B cell (primary cell): ENCODE results near the gene CEP128. TPM values are rescaled to one million over a fixed set of nuclear protein-coding genes. Genes with fewer than 3 reads are reported as not detected.

ENCODE experiments used
- ATAC-seq: fragments of 200-7000 bp; cut with Tn5 transposase; one replicate; pipeline ENCODE4 v1.10.0; 2021; ENCODE audit warnings: low read depth, mild to moderate bottlenecking, moderate number of reproducible peaks, moderate library complexity
- CTCF ChIA-PET: fragments of 350-600 bp; sonication (Branson Sonifier 250); formaldehyde crosslinking; loops from one replicate; lab custom pipeline; 2021; ENCODE audit warnings: antibody characterized with exemption, inconsistent platforms; lab: Charles Lee
- POLR2A ChIA-PET: fragments of 350-600 bp; sonication (Branson Sonifier 250); formaldehyde crosslinking; loops from one replicate; lab custom pipeline; 2021; ENCODE audit warnings: antibody characterized with exemption; lab: Charles Lee
- DNase-seq: peaks from one replicate; pipeline ENCODE4 v3.0.0; 2013
- H2AFZ ChIP-seq: 2 replicates; pipeline ENCODE4 v1.6.1; 2012; ENCODE audit warnings: mild to moderate bottlenecking, low read depth, low read length; ENCODE audit not compliant: insufficient read depth, poor library complexity, severe bottlenecking
- H3K27ac ChIP-seq, 2 donors: 1 replicate in 1 of 2; 2 replicates in 1 of 2; pipeline ENCODE4 v1.5.1; 2012 to 2013; ENCODE audit warnings: low read length in 2 of 2, mild to moderate bottlenecking in 2 of 2, moderate library complexity in 1 of 2
- H3K27me3 ChIP-seq, 4 experiments: fragments of 200-600 bp in 1 of 4; sonication (generic) in 1 of 4; replicated peaks in 1 of 4; 1 replicate in 2 of 4; 2 replicates in 2 of 4; pipeline versions ENCODE4 v1.6.1 to v1.7.0; 2013 to 2016; ENCODE audit warnings: low read length in 3 of 4, mild to moderate bottlenecking in 2 of 4, mixed read lengths in 1 of 4, moderate library complexity in 1 of 4; ENCODE audit not compliant: insufficient read depth in 4 of 4, control insufficient read depth in 3 of 4; ENCODE audit errors: control extremely low read depth in 1 of 4
- H3K36me3 ChIP-seq, 2 experiments: replicated peaks in 1 of 2; 1 replicate in 1 of 2; 2 replicates in 1 of 2; pipeline versions ENCODE4 v1.6.1 to v1.7.1; 2013; ENCODE audit warnings: low read length in 1 of 2; ENCODE audit not compliant: insufficient read depth in 2 of 2, control insufficient read depth in 1 of 2; ENCODE audit errors: control extremely low read depth in 1 of 2, extremely low read depth in 1 of 2
- H3K4me1 ChIP-seq, 2 donors: fragments of 200-600 bp in 1 of 2; sonication (generic) in 1 of 2; 1 replicate in 1 of 2; 2 replicates in 1 of 2; pipeline versions ENCODE4 v1.5.1 to v1.6.1; 2013 to 2017; ENCODE audit warnings: low read length in 2 of 2; ENCODE audit not compliant: control insufficient read depth in 2 of 2, insufficient read depth in 2 of 2
- H3K4me2 ChIP-seq: replicated peaks from 2 replicates; pipeline ENCODE3; 2012; ENCODE audit warnings: mild to moderate bottlenecking, low read depth, low read length; ENCODE audit not compliant: poor library complexity, severe bottlenecking
- H3K4me3 ChIP-seq, 5 experiments: fragments of 200-600 bp in 1 of 5; sonication (generic) in 1 of 5; 1 replicate in 3 of 5; 2 replicates in 2 of 5; pipeline versions ENCODE4 v1.5.1 to v1.7.0; 2011 to 2016; ENCODE audit warnings: low read length in 4 of 5, mild to moderate bottlenecking in 4 of 5, low read depth in 2 of 5, control low read depth in 1 of 5, moderate library complexity in 1 of 5; ENCODE audit not compliant: insufficient read depth in 1 of 5; ENCODE audit errors: control extremely low read depth in 1 of 5, extremely low read depth in 1 of 5
- H3K79me2 ChIP-seq: fragments of 200-600 bp; sonication (generic); one replicate; pipeline ENCODE4 v1.6.0; 2016; ENCODE audit warnings: low read length; ENCODE audit not compliant: control insufficient read depth, insufficient read depth
- H3K9ac ChIP-seq: fragments of 200-600 bp; sonication (generic); 2 replicates; pipeline ENCODE4 v1.6.1; 2017; ENCODE audit warnings: mild to moderate bottlenecking, low read length, moderate library complexity
- H3K9me3 ChIP-seq, 3 donors: one replicate each; pipeline versions ENCODE4 v1.6.1 to v1.7.1; 2013; ENCODE audit warnings: low read length in 2 of 3; ENCODE audit not compliant: control insufficient read depth in 2 of 3, insufficient read depth in 1 of 3; ENCODE audit errors: control extremely low read depth in 1 of 3
- H4K20me1 ChIP-seq: 2 replicates; pipeline ENCODE4 v1.6.0; 2012; ENCODE audit warnings: mild to moderate bottlenecking, low read length; ENCODE audit not compliant: insufficient read depth, control insufficient read depth, poor library complexity, severe bottlenecking
- H3K27ac Mint-ChIP-seq: one replicate; pipeline ENCODE4 v1.8.0; 2021; ENCODE audit warnings: mixed read lengths
- H3K27me3 Mint-ChIP-seq: one replicate; pipeline ENCODE4 v1.8.0; 2021; ENCODE audit warnings: mixed read lengths
- H3K4me1 Mint-ChIP-seq: one replicate; pipeline ENCODE4 v1.8.0; 2021; ENCODE audit warnings: mixed read lengths
- H3K4me3 Mint-ChIP-seq: one replicate; pipeline ENCODE4 v1.8.0; 2021; ENCODE audit warnings: mixed read lengths
- H3K9me3 Mint-ChIP-seq: one replicate; pipeline ENCODE4 v1.8.0; 2022; ENCODE audit warnings: mixed read lengths; ENCODE audit not compliant: insufficient read depth
- EZH2 ChIP-seq: IDR thresholded peaks from 2 replicates; pipeline ENCODE4 v1.6.1; 2012; ENCODE audit warnings: borderline replicate concordance, low read depth, mild to moderate bottlenecking, moderate library complexity, low read length; ENCODE audit not compliant: insufficient read depth, poor library complexity, severe bottlenecking
- WGBS: methylation state at CpG from one replicate; pipeline ENCODE4 v1.1.5; 2013; ENCODE audit warnings: missing lambda C conversion rate; ENCODE audit not compliant: insufficient coverage; 5-methylcytosine and 5-hydroxymethylcytosine counted together
- intact Hi-C: fragments of 100-400 bp; cut with micrococcal nuclease; formaldehyde crosslinking; loops from one replicate; pipeline ENCODE4 v1.10.0; 2022
- polyA plus RNA-seq: library from polyadenylated mRNA; depleted of rRNA; stranded (reverse); fragments of >200 nt; gene quantifications from 2 replicates; pipeline ENCODE4 v1.2.3, GENCODE V29; 2012
- total RNA-seq, 2 donors: library from RNA; stranded (reverse); fragments of 120-200 nt in 1 of 2; gene quantifications; 1 replicate in 1 of 2; 2 replicates in 1 of 2; pipeline versions ENCODE4 v1.2.3 to v1.2.4, GENCODE V29; 2013 to 2022
- TF ChIP-seq, protein P1 (sequence below): fragments of 200-600 bp; IDR thresholded peaks from one replicate; pipeline ENCODE4 v1.8.0; 2022; ENCODE audit warnings: antibody characterized with exemption, mild to moderate bottlenecking

Gene CEP128
- total and polyA plus RNA-seq, 2 donors (not counting 1 experiment from before 2014, with no cell fraction given): 1.1 to 31.6 TPM

DNA sequence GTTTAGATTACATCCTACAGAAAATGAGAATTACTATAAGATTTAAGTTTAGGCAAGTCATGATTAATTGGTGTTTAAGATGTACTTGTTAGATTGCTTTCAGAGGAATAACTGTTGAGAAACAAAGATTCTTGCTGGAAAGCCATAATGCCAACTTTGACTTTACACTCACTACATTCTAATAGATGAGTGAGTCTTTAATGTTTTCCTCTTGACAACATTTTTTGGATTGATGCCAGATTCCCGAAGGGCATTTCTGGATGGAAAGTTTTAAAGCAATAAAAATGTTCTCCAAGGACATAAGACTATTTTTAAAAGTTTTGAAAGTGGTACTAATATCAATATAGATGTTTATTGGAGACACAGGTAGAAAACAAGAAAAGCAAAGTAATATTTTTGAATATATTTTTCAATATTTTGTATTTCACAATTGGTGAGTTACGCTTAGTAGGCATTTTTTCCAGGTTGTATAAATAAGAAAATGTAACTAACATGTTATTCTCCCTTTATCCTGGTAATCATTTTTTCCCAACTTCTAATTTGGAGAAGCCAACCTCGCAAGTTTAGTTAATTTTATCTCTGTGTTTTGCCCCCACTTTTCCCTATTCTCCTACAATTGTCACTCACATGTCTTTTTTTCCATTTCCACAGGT, 307.3 kb downstream of the CEP128 start:
- no peaks in the 10 kb centered on the region for H3K27me3 ChIP-seq
- no peak for ATAC-seq
- no peaks in the 10 kb centered on the region for H4K20me1 ChIP-seq
- H3K36me3 ChIP-seq: no peaks in the 10 kb centered on the region
- no peaks in the 10 kb centered on the region for H3K4me1 ChIP-seq
- DNase-seq: no peak
- ChIA-PET POLR2A (no interaction called here), CTCF (no interaction called here)
- no peaks in the 10 kb centered on the region for H3K9me3 Mint-ChIP-seq
- H3K4me1 Mint-ChIP-seq: no peaks in the 10 kb centered on the region
- intact Hi-C loops: no loop called here
- TF ChIP-seq, protein P1, sequence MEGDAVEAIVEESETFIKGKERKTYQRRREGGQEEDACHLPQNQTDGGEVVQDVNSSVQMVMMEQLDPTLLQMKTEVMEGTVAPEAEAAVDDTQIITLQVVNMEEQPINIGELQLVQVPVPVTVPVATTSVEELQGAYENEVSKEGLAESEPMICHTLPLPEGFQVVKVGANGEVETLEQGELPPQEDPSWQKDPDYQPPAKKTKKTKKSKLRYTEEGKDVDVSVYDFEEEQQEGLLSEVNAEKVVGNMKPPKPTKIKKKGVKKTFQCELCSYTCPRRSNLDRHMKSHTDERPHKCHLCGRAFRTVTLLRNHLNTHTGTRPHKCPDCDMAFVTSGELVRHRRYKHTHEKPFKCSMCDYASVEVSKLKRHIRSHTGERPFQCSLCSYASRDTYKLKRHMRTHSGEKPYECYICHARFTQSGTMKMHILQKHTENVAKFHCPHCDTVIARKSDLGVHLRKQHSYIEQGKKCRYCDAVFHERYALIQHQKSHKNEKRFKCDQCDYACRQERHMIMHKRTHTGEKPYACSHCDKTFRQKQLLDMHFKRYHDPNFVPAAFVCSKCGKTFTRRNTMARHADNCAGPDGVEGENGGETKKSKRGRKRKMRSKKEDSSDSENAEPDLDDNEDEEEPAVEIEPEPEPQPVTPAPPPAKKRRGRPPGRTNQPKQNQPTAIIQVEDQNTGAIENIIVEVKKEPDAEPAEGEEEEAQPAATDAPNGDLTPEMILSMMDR: no peak
- no peak for TF ChIP-seq EZH2
- WGBS: 88% methylated on average over 1 of the region's 3 CpGs
- H3K9me3 ChIP-seq: no peaks in the 10 kb centered on the region
- H3K4me3 Mint-ChIP-seq: no peak overlapping the region
- no peak overlapping the region for H3K4me3 ChIP-seq
- H3K4me2 ChIP-seq: no peak overlapping the region
- no peak overlapping the region for H3K27ac ChIP-seq
- no peaks in the 10 kb centered on the region for H3K79me2 ChIP-seq
- H3K27me3 Mint-ChIP-seq: no peaks in the 10 kb centered on the region
- H3K9ac ChIP-seq: no peak overlapping the region
- no peak overlapping the region for H3K27ac Mint-ChIP-seq
- H2AFZ ChIP-seq: no peak overlapping the region

DNA sequence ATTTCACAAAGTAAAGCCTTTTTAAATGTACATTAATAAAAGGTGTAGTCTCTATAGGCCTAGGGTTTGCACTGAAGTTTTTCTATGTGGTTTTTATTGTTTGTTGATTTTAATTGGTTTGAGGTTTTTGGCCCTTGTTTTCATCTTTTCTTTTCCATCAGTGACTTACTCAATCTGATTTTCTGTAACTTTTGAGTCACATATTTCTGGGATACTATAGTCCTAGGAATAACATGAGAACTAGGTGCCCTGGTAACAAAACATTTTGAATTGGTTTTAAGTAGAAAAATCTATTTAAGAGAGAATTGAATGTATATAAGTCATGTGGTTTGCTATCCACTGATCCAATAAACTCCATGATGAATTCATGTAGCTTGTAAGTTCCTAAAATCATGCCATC, 311.9 kb downstream of the CEP128 start:
- Mint-ChIP-seq H3K4me1 (no peaks in the 10 kb centered on the region), H3K9me3 (peaks cover 5% of the 10 kb centered on the region), H3K27ac (no peak overlapping the region), H3K4me3 (no peak overlapping the region), H3K27me3 (no peaks in the 10 kb centered on the region)
- Histone ChIP-seq H2AFZ (no peak overlapping the region), H3K4me3 (no peak overlapping the region), H4K20me1 (no peaks in the 10 kb centered on the region), H3K4me1 (no peaks in the 10 kb centered on the region), H3K27me3 (no peaks in the 10 kb centered on the region), H3K9ac (no peak overlapping the region), H3K79me2 (no peaks in the 10 kb centered on the region), H3K27ac (no peak overlapping the region), H3K9me3 (peaks cover 0 to 3% (median 0%) of the 10 kb centered on the region in 3 donors), H3K4me2 (no peak overlapping the region), H3K36me3 (no peaks in the 10 kb centered on the region)
- ChIA-PET POLR2A (no interaction called here), CTCF (no interaction called here)
- no peak for TF ChIP-seq EZH2
- TF ChIP-seq, protein P1: no peak
- ATAC-seq (no peak), DNase-seq (no peak)
- intact Hi-C loops: no loop called here
